NCI-H146 (cell line): Measurements from ENCODE around the gene FMN2.

ENCODE experiments used
- DNase-seq: peaks from one replicate; lab custom pipeline; 2025; lab: John Stamatoyannopoulos, UW

FMN2 gene

GRCh38 chr1:240424740-240425464, 333.2 kb downstream of the FMN2 start:
- no peak for DNase-seq

- DNase-seq = no peak
Observed at GRCh38 chr1:240426051-240426450, 334.4 kb downstream of the FMN2 start.

GRCh38 chr1:240435996-240436566, 344.4 kb downstream of the FMN2 start:
- no peak for DNase-seq

GRCh38 chr1:240441669-240442068, 350.0 kb downstream of the FMN2 start:
- DNase-seq = no peak

- DNase-seq = no peak
Observed at GRCh38 chr1:240445369-240445768, 353.7 kb downstream of the FMN2 start.

- DNase-seq = peak; percentile 39
Observed at GRCh38 chr1:240455228-240455821, 363.6 kb downstream of the FMN2 start.

- no peak for DNase-seq
Observed at GRCh38 chr1:240457203-240457602, 365.5 kb downstream of the FMN2 start.

- DNase-seq = no peak
Observed at GRCh38 chr1:240462277-240462676, 370.6 kb downstream of the FMN2 start.

- DNase-seq = no peak
Observed at GRCh38 chr1:240462766-240463395, 371.2 kb downstream of the FMN2 start.

- DNase-seq = no peak
Observed at GRCh38 chr1:240464099-240464498, 372.4 kb downstream of the FMN2 start.

- DNase-seq = no peak
Observed at GRCh38 chr1:240465531-240465940, 373.9 kb downstream of the FMN2 start.

GRCh38 chr1:240466509-240466908, 374.8 kb downstream of the FMN2 start:
- no peak for DNase-seq

GRCh38 chr1:240467895-240468294, 376.2 kb downstream of the FMN2 start:
- no peak for DNase-seq

GRCh38 chr1:240468656-240469055, 377.0 kb downstream of the FMN2 start:
- DNase-seq = no peak

GRCh38 chr1:240474133-240474614, 382.5 kb downstream of the FMN2 start:
- DNase-seq = no peak

GRCh38 chr1:240475832-240476231, 384.1 kb downstream of the FMN2 start:
- no peak for DNase-seq

GRCh38 chr1:240478536-240478935, 386.9 kb downstream of the FMN2 start:
- no peak for DNase-seq

GRCh38 chr1:240484804-240485443, 393.2 kb downstream of the FMN2 start:
- DNase-seq = no peak

GRCh38 chr1:240486611-240487010, 394.9 kb downstream of the FMN2 start:
- no peak for DNase-seq

GRCh38 chr1:240487493-240487892, 395.8 kb downstream of the FMN2 start:
- no peak for DNase-seq

- no peak for DNase-seq
Observed at GRCh38 chr1:240491156-240491555, 399.5 kb downstream of the FMN2 start.

GRCh38 chr1:240491796-240492195, 400.1 kb downstream of the FMN2 start:
- DNase-seq = no peak
